Suprapubic skin (tissue), 4 donors: ENCODE data around the gene CSF1. TPM values are rescaled to one million over a fixed set of nuclear protein-coding genes. Genes with fewer than 3 reads are reported as not detected.

Experiments used
- DNase-seq, 2 donors: peaks; one replicate each; pipeline ENCODE4 v3.0.0-alpha.2; 2019; ENCODE audit warnings: low spot score in 2 of 2
- H3K27ac ChIP-seq: fragments of 200-600 bp; sonication (generic); one replicate; pipeline ENCODE4 v1.5.1; 2019
- H3K27me3 ChIP-seq: fragments of 200-600 bp; sonication (generic); one replicate; pipeline ENCODE4 v1.5.1; 2019
- H3K36me3 ChIP-seq: fragments of 200-600 bp; sonication (generic); one replicate; pipeline ENCODE4 v1.5.1; 2019
- H3K4me1 ChIP-seq: fragments of 200-600 bp; sonication (generic); one replicate; pipeline ENCODE4 v1.5.1; 2019
- H3K4me3 ChIP-seq: fragments of 200-600 bp; sonication (generic); one replicate; pipeline ENCODE4 v1.5.1; 2019; ENCODE audit warnings: mild to moderate bottlenecking
- H3K9me3 ChIP-seq: fragments of 200-600 bp; sonication (generic); one replicate; pipeline ENCODE4 v1.5.1; 2019
- EP300 ChIP-seq: sonication (generic); formaldehyde crosslinking; IDR thresholded peaks from one replicate; pipeline ENCODE4 v1.6.1; 2017; ENCODE audit warnings: antibody characterized with exemption
- POLR2A ChIP-seq, 2 donors: fragments of 450-650 bp; IDR thresholded peaks; one replicate each; pipeline ENCODE4 v1.6.1; 2017; ENCODE audit warnings: antibody characterized with exemption in 2 of 2, mild to moderate bottlenecking in 2 of 2, moderate library complexity in 2 of 2
- POLR2AphosphoS5 ChIP-seq, 3 donors: sonication (generic); formaldehyde crosslinking; IDR thresholded peaks; one replicate each; pipeline ENCODE4 v1.6.1; 2017; ENCODE audit warnings: antibody characterized with exemption in 3 of 3
- WGBS: methylation state at CpG from one replicate; pipeline ENCODE4 v1.1.5; 2018; 5-methylcytosine and 5-hydroxymethylcytosine counted together
- total RNA-seq, 4 donors: library from RNA; depleted of rRNA; stranded (reverse); fragments of >200 nt; gene quantifications; one replicate each; pipeline ENCODE4 v1.1.0, GENCODE V29; 2016
- TF ChIP-seq, protein P1 (sequence below), 2 donors: fragments of 200-600 bp in 1 of 2; fragments of 450-650 bp in 1 of 2; sonication (generic) in 1 of 2; IDR thresholded peaks; one replicate each; pipeline ENCODE4 v1.5.1; 2016 to 2019; ENCODE audit warnings: antibody characterized with exemption in 2 of 2, mild to moderate bottlenecking in 1 of 2, moderate library complexity in 1 of 2

The CSF1 gene
- total RNA-seq, 4 donors from 2014 or later = 12.6 to 39.1 (median 17.5) TPM

DNA sequence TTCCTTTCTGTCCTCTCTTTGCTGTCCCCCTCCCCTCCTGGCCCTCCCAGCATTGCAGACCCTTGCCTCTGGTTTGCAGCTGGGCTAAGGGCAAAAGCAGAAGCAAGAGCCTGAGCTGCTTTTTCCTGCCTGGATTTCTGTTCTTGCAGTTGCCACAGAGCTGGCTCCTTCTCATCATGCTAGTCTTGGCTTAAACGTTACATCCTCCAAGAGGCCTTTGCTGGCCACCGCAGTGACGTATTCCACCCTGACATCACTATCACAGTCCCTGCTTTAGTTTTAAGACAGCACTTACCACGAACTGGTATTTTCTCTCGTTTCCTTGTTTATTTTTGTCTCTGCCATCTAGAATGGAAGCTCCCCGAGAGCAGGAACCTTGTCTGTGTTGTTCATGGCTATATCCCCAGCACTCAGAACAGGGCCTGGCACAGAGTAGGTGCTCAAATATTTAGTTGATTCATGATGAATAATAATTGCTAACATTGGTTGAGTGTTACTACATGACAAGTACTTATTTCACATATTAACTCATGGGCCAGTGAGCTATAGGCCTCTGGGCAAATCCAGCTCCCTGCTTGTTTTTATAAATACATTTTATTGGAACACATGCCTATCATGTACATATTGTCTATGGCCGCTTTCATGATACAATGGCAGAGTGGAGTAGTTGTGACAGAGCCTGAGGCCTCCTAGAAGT lies 13.2 kb upstream of the CSF1 start:
- DNase-seq = no peak
- Histone ChIP-seq H3K27ac (no peak overlapping the region), H3K9me3 (no peaks in the 10 kb centered on the region), H3K27me3 (no peaks in the 10 kb centered on the region), H3K36me3 (no peaks in the 10 kb centered on the region), H3K4me1 (peaks cover 27% of the 10 kb centered on the region), H3K4me3 (no peak overlapping the region)
- 85% methylated on average over 7 of the region's 7 CpGs for WGBS
- no peak for TF ChIP-seq EP300
- TF ChIP-seq POLR2AphosphoS5 (IDR thresholded peaks at IDR 0.05) = no peak
- TF ChIP-seq POLR2A (IDR thresholded peaks at IDR 0.05) = no peak
- TF ChIP-seq, protein P1, sequence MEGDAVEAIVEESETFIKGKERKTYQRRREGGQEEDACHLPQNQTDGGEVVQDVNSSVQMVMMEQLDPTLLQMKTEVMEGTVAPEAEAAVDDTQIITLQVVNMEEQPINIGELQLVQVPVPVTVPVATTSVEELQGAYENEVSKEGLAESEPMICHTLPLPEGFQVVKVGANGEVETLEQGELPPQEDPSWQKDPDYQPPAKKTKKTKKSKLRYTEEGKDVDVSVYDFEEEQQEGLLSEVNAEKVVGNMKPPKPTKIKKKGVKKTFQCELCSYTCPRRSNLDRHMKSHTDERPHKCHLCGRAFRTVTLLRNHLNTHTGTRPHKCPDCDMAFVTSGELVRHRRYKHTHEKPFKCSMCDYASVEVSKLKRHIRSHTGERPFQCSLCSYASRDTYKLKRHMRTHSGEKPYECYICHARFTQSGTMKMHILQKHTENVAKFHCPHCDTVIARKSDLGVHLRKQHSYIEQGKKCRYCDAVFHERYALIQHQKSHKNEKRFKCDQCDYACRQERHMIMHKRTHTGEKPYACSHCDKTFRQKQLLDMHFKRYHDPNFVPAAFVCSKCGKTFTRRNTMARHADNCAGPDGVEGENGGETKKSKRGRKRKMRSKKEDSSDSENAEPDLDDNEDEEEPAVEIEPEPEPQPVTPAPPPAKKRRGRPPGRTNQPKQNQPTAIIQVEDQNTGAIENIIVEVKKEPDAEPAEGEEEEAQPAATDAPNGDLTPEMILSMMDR (IDR thresholded peaks at IDR 0.05) = no peak

DNA sequence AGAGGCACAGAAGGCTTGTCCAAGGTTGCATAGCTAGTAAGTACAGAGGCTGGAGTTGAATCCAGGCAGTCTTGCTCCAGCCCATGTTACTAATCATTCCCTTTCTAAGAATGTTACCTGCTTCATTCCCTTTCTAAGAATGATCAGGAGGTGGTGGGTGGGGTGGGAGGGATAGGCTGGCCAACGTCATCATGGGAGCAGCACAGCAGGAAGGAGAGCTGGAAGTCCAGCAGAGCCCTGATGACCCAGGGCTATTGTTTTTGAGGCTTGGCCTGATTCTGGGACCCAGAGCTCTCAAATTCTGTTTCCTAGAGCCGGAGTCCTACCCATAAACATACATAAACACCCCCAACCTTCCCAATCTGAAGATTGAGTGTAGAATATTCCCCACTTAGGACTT lies 11.8 kb upstream of the CSF1 start:
- Histone ChIP-seq H3K4me1 (peaks cover 26% of the 10 kb centered on the region), H3K27me3 (no peaks in the 10 kb centered on the region), H3K9me3 (no peaks in the 10 kb centered on the region), H3K27ac (no peak overlapping the region), H3K36me3 (no peaks in the 10 kb centered on the region), H3K4me3 (no peak overlapping the region)
- DNase-seq = no peak
- WGBS = 88% methylated on average over 2 of the region's 2 CpGs
- TF ChIP-seq EP300 (no peak), POLR2A (IDR thresholded peaks at IDR 0.05) (no peak)

GRCh38 chr1:109901141-109901523 lies 9.5 kb upstream of the CSF1 start:
- Histone ChIP-seq H3K27me3 (no peaks in the 10 kb centered on the region), H3K36me3 (no peaks in the 10 kb centered on the region), H3K4me3 (no peak overlapping the region), H3K4me1 (peaks cover 29% of the 10 kb centered on the region), H3K9me3 (no peaks in the 10 kb centered on the region), H3K27ac (no peak overlapping the region)
- TF ChIP-seq POLR2A (IDR thresholded peaks at IDR 0.05) = no peak
- TF ChIP-seq, protein P1 (IDR thresholded peaks at IDR 0.05) = no peak
- no peak for TF ChIP-seq EP300
- no peak for TF ChIP-seq POLR2AphosphoS5 (IDR thresholded peaks at IDR 0.05)
- DNase-seq = no peak
- WGBS = 100% methylated on average over 2 of the region's 2 CpGs

DNA sequence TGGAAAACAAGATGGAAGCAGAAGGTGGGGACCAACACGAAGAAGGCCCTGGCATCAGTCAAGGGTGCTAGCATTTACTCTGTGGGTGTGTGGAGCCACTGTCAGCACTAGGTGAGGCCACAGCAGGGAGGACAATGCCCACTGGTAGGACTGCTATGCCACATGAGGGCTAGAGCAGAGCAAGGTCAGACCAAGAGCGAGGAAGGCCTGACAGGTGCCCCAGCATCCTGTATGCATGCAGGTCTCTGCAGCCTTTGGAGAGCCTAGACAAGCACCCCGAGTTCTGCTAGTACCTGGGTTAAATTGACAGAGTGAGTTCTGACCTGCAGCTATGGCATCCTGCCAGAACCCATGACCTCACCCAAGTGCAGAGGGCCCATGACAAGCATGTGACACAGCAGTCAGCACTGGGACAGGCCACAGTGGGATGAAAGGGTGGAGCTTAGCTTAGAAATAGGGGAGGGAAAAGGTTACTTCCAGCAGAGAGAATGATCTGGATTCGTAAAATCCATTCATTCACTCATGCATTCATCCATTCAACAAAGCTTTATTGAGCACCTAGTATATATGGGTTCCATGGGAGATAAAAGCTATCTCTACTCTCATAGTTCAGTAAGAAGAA lies 9.0 kb upstream of the CSF1 start:
- H3K4me1 ChIP-seq = peaks cover 25% of the 10 kb centered on the region
- no peak overlapping the region for H3K27ac ChIP-seq
- WGBS = 99% methylated on average over 4 of the region's 4 CpGs
- no peaks in the 10 kb centered on the region for H3K27me3 ChIP-seq
- DNase-seq = no peak
- no peak overlapping the region for H3K4me3 ChIP-seq
- TF ChIP-seq, protein P1 (IDR thresholded peaks at IDR 0.05) = no peak
- TF ChIP-seq POLR2AphosphoS5 (IDR thresholded peaks at IDR 0.05) (no peak), EP300 (no peak), POLR2A (IDR thresholded peaks at IDR 0.05) (no peak)
- H3K9me3 ChIP-seq = no peaks in the 10 kb centered on the region
- H3K36me3 ChIP-seq = no peaks in the 10 kb centered on the region

- DNase-seq = no peak
- TF ChIP-seq POLR2A (IDR thresholded peaks at IDR 0.05) (no peak), POLR2AphosphoS5 (IDR thresholded peaks at IDR 0.05) (no peak), EP300 (no peak)
- TF ChIP-seq, protein P1 (IDR thresholded peaks at IDR 0.05) = no peak
- Histone ChIP-seq H3K4me1 (peaks cover 25% of the 10 kb centered on the region), H3K9me3 (no peaks in the 10 kb centered on the region), H3K36me3 (no peaks in the 10 kb centered on the region), H3K27ac (no peak overlapping the region), H3K27me3 (no peaks in the 10 kb centered on the region), H3K4me3 (no peak overlapping the region)
- WGBS = 83% methylated on average over 9 of the region's 9 CpGs
These were observed 8.3 kb upstream of the CSF1 start for GRCh38 chr1:109902204-109902985.
